GM19023 (cell line): ENCODE measurements around the gene BID.
"Not testable (repeated sequence)": the region's sequence is repeated elsewhere in the genome, so short reads cannot be mapped to it uniquely, and the experiment has no call there.

Experiments used
- ATAC-seq: cut with Tn5 transposase; IDR thresholded peaks from one replicate; pipeline ENCODE4 v1.9.1; 2021; ENCODE audit warnings: mild to moderate bottlenecking, moderate library complexity; ENCODE audit not compliant: unreplicated experiment

BID gene

DNA sequence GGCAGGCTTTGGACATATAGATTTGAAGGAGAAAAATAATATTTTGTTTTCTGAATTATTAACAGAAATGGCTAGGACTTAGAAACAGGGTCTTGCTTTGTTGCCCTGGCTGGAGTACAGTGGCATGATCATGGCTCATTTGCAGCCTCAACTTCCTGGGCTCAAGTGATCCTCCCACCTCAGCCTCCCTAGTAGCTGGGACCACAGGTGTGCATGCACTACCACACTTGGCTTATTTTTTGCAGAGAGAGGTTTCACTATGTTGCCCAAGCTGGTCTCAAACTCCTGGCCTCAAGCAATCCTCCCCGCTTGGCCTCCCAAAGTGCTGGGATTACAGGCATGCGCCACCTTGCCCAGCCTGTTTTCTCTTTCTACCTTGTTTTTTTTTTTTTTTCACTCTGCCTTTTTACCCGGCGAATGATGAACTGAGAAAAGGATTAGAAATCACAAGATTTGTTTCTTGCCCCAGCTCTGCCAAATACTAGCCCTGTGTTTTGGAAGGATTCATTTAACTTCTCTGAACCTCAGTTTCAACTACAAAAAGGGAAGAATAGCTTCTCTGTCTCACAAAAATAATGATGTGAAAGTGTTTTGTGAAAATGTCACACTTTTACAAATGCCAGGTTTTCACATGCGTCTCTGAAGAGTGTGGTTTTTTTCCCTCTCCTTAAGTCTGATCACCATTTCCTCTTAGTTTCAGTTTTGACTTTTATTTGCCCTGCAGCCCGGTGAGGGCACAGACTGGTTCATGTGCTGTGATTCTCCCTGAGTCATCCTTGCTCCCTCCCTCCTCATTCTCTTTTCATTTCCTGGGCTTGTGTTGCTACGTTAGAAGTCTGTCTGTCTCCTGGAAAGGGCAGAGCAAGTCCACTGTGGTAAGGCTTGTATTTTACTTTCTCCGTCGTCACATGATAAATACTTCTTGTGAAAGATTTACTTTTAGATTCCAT, 68.0 kb downstream of the BID start:
- no peak for ATAC-seq

DNA sequence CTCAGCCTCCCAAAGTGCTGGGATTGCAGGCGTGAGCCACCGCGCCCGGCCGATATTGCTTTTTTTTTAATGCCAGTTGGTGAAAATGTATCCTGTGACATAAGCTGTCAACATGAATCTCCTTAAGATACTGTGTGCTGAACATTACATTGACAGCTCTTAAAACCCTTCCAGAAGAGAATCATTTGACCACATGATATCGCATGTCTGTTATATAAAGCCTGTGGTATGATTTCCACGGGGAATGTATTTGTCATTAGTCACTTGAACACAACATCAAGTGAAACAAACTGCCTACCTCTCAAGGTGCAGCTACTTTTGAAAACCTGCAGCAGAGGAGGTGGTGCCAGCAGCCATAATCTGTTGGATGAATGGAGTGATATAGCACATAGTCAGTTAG, 68.7 kb downstream of the BID start:
- ATAC-seq, result no peak

DNA sequence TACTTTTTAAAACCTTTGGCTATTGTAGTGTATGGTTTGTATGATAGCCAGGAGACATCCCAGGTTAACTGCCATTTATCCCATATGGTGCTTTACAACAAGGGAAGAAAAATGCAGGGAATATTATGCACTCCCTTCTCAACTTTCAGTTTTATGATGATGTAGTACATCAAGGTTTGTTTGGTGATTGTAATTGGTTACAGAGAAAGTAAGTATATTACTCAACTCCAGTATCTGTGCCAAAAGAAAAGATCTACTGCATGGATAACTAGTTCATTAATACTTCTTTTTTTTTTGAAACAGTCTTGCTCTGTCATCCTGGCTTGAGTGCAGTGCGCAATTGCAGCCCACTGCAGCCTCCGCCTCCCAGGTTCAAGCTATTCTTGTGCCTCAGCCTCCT, 70.5 kb downstream of the BID start:
- no peak for ATAC-seq

DNA sequence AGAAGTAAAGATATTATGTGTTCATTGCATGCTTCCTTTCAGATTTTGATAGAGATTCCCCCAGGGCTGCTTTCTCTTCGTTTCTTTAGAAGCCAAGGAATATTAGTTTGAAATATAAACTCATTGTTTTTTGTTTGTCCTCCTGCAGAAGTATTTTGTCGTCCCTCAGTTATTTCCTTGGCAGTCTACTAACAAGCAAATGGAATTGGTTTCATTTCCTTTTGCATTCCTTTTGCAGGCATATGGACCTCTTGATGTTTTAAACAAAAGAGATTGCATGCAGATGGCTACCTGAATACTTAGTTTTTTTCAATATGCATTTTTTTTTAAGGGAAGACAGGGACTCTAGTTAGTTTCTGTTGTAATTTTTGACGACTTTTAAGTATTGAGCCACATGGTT, 73.5 kb downstream of the BID start:
- no peak for ATAC-seq

DNA sequence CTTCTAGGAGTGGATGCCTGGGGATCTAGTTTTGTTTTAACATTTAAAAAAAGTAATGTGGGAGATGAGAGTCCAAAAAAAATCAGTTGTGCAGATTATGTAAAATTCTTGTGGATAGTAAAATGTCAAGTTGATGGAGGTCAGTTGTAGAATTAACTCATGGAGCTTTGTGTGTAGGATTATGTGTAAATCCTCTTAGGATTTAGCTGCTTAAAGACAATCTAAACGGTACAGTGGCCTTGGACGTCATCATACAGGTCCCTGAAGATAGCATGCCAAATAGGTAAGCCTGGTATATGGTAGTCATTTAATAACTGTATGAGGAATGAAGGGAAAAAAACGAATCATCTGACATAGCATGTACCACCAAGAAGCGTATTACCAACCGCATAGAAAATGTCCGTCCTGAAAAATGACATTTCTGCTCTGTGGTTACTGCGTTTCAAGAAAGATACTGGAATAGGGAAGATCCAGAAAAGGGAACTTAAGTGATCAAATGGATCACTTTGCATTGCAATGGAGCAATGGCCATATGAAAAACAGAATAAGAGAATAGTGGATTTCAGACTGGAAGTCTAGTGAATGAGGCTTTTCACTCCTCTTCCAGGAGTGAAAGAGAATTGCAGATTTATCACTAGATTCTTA, 74.5 kb downstream of the BID start:
- no peak for ATAC-seq

DNA sequence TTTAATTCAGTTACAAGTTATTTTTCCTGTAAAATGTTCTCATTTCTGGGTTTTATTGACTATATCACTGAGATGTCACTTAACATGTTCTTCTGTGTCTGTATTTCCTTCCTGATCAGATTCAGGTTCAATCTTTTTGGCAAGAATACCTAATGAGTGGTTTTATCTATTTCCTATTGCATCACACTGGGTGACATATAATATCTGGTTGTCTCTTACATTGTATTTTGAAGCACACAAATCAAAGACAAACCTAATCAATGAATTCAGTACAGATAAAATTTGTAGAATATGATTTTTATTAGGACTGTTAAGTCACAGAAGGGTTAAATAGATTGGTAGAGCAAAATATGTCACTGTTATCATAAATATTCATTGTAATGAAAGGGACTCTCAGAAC, 75.3 kb downstream of the BID start:
- ATAC-seq, result no peak

DNA sequence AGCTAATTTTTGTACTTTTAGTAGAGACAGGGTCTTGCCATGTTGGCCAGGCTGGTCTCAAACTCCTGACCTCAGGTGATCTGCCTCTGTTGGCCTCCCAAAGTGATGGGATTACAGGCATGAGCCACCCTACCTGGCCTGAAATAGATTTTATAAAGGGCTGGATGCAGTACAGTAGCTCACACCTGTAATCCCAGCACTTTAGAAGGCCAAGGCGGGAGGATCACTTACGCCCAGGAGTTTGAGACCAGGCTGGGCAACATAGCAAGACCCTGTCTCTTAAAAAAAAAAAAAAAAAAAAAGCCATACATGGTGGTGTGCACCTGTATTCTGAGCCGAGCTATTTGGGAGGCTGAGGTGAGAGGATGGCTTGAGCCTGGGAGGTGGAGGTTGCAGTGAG, 76.0 kb downstream of the BID start:
- ATAC-seq, result not testable (repeated sequence)

DNA sequence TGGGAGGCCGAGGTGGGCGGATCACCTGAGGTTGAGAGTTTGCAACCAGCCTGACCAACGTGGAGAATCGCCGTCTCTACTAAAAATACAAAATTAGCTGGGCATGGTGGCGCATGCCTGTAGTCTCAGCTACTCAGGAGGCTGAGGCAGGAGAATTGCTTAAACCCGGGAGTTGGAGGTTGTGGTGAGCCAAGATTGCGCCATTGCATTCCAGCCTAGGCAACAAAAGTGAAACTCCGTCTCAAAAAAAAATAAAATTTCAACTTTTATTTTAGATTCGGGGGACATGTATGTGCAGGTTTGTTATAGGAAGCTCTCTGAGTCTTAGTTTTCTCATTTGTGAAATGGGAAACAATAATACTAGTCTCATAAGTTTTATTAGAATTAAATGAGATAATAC, 77.1 kb downstream of the BID start:
- not testable (repeated sequence) for ATAC-seq

DNA sequence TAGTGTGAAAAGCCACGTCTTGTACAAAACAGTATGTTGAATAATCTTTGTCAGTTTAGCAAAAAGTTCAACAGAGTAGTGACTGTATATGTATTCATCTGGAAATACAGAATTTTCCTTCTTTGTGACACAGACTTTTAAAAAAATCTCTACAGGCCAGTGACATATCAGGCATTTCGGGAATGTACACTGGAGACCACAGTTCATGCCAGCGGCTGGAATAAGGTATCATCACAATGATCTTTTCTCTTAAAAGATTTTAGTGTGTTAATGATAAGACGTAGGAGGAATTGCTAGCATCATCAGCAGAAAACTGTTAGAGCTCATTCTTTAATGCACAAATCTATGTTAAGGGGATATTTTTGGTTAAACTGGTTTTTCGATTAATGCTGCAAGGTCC, 78.3 kb downstream of the BID start:
- no peak for ATAC-seq

DNA sequence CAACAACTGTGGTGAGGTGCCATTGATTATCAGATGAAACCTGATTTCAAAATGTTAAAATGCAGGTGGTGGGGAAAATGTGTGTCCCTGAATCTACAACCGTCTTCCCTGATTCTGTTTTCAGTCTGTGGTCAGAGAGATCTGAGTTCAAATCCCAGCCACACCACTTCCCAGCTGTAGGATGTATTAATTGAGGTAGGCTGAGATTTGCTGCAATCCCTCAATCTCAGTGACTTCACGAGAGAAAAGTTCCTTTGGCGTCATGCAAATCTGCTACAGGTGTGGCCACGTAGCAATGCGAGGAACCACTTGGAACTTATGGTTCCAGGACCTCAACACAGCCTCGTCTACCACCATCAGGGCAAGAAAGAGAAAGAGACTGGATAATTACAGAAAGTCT, 79.5 kb downstream of the BID start:
- no peak for ATAC-seq

DNA sequence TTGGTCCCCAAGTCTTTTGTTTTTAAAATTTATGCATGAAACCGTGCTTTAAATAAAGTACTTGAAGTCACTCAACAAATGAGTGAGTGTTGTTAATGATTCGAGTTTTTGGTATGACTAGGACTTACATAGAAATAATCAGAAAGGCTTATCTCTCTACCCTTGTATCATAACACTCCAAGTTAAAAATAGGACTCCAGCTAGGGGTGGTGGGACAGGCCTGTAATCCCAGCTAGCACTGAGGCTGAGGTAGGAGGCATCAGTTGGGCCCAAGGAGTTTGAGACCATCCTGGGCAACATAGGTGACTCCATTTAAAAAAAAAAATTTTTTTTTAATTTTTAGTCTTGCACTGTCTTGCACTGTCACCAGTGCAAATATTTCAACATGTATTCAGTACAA, 80.1 kb downstream of the BID start:
- ATAC-seq, result no peak

DNA sequence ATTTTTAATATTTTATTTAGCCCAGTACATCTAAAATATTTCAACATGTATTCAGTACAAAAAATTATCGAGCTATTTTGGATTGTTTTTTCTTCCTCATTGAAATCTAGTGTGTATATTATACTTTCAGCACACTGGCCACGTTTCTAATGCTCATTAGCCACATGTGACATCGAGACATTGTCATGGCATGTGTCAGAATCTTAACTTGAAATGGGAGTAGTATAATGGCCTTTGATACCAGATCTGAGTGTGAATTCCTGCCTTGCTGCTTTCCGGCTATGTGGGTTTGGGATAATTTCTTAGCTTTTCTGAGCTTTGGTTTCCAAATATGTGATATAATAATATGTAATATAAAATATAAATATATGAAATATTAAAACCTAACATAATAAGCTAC, 81.4 kb downstream of the BID start:
- no peak for ATAC-seq

DNA sequence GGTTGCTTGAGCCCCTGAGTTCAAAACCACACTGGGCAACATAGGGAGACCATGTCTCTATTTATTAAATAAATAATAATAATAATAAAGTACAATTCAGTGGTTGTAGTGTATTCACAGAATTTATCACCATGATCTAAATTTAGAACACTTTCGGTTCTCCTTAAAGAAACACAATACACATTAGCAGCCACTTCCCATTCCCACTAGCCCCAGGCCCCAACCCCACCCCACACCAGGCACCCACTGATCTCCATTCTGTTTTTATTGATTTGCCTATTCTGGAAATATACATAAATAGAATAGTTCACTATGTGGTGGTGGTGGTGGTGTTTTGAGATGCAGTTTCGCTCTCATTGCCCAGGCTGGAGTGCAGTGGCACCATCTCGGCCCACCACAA, 90.0 kb downstream of the BID start:
- ATAC-seq, result no peak
